ENCODE results near the gene ZNF222. TPM values are rescaled to one million over a fixed set of nuclear protein-coding genes. Genes with fewer than 3 reads are reported as not detected.

ZNF222 gene
- total RNA-seq, 1 donor from 2014 or later: 1.7 TPM

DNA sequence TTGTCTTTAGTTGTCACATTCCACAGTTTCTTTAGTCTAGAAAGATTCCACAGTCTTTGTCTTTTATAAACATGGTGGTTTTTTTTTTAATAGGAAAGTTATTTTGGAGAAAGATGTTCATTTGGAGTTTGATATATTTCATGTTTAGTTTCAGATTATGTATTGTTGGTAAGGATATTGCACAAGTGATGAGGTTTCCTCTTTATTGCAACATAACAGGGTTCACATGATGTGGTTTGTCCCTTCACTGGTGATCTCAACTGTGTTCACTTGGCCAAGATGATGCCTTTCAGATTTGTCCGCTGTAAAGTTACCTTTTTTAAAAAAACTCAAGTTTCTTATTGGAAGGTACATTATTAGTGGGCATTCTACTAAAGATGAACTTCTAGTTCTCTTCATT, 19.2 kb upstream of the ZNF222 start:
- Histone ChIP-seq H3K9me3 (peaks cover 24% of the 10 kb centered on the region), H3K36me3 (peaks cover 26 to 49% of the 10 kb centered on the region in 2 donors), H3K27me3 (no peaks in the 10 kb centered on the region), H3K4me1 (peaks cover 19% of the 10 kb centered on the region), H3K4me3 (no peak overlapping the region), H3K27ac (no peak overlapping the region)
- intact Hi-C loops (cut with DNase I): no loop called here
- no peak for DNase-seq (ENCODE audit: extremely low spot score in 2 of 2)
- TF ChIP-seq, protein P1, sequence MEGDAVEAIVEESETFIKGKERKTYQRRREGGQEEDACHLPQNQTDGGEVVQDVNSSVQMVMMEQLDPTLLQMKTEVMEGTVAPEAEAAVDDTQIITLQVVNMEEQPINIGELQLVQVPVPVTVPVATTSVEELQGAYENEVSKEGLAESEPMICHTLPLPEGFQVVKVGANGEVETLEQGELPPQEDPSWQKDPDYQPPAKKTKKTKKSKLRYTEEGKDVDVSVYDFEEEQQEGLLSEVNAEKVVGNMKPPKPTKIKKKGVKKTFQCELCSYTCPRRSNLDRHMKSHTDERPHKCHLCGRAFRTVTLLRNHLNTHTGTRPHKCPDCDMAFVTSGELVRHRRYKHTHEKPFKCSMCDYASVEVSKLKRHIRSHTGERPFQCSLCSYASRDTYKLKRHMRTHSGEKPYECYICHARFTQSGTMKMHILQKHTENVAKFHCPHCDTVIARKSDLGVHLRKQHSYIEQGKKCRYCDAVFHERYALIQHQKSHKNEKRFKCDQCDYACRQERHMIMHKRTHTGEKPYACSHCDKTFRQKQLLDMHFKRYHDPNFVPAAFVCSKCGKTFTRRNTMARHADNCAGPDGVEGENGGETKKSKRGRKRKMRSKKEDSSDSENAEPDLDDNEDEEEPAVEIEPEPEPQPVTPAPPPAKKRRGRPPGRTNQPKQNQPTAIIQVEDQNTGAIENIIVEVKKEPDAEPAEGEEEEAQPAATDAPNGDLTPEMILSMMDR (IDR thresholded peaks at IDR 0.05): no peak
- TF ChIP-seq POLR2AphosphoS5 (IDR thresholded peaks at IDR 0.05; ENCODE audit: insufficient read depth in 1 of 2, low read depth in 1 of 2) (no peak), POLR2A (IDR thresholded peaks at IDR 0.05) (no peak)

DNA sequence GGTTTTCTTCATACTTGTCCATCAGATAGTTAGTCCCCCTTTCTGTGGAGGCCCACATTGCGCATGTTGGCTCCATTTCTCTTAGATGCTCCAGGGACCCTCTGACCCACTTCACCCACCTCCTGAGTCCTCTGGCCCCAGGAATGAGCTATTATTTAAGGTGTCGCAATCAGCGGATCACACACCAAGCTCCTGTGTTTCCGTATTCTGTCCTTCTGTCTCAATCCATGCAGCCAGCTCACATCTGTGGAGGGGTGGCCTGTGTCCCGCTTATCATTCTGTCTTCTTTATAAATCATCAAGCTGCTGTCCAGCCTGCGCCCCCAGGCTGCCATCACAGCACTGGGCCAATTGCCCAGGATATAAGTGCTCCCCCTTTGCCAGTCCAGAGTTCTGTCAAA, 17.7 kb upstream of the ZNF222 start:
- Histone ChIP-seq H3K4me3 (no peak overlapping the region), H3K27me3 (no peaks in the 10 kb centered on the region), H3K27ac (no peak overlapping the region), H3K36me3 (peaks cover 26 to 63% of the 10 kb centered on the region in 2 donors), H3K9me3 (peaks cover 31% of the 10 kb centered on the region), H3K4me1 (peaks cover 13% of the 10 kb centered on the region)
- no peak for DNase-seq (ENCODE audit: extremely low spot score in 2 of 2)
- intact Hi-C loops (cut with DNase I): no loop called here
- TF ChIP-seq, protein P1 (IDR thresholded peaks at IDR 0.05): no peak
- TF ChIP-seq POLR2AphosphoS5 (IDR thresholded peaks at IDR 0.05; ENCODE audit: insufficient read depth in 1 of 2, low read depth in 1 of 2) (no peak), POLR2A (IDR thresholded peaks at IDR 0.05) (no peak)

DNA sequence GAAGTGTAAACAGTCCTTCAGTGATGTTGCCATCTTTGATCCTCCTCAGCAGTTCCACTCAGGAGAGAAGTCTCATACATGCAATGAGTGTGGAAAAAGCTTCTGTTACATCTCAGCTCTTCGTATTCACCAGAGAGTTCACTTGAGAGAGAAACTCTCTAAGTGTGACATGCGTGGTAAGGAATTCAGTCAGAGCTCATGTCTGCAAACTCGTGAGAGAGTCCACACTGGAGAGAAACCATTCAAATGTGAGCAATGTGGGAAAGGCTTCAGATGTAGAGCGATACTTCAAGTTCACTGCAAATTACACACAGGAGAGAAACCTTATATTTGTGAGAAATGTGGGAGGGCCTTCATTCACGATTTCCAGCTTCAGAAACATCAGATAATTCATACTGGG, 14.7 kb upstream of the ZNF222 start:
- no peak for DNase-seq (ENCODE audit: extremely low spot score in 2 of 2)
- H3K9me3 ChIP-seq: peaks cover 42% of the 10 kb centered on the region
- TF ChIP-seq, protein P1 (IDR thresholded peaks at IDR 0.05): no peak
- TF ChIP-seq POLR2AphosphoS5 (IDR thresholded peaks at IDR 0.05; ENCODE audit: insufficient read depth in 1 of 2, low read depth in 1 of 2) (no peak), POLR2A (IDR thresholded peaks at IDR 0.05) (no peak)
- H3K36me3 ChIP-seq: peaks cover 26 to 67% of the 10 kb centered on the region in 2 donors
- H3K4me1 ChIP-seq: no peaks in the 10 kb centered on the region
- H3K4me3 ChIP-seq: no peak overlapping the region
- no peaks in the 10 kb centered on the region for H3K27me3 ChIP-seq
- intact Hi-C loops (cut with DNase I): no loop called here
- H3K27ac ChIP-seq: no peak overlapping the region

DNA sequence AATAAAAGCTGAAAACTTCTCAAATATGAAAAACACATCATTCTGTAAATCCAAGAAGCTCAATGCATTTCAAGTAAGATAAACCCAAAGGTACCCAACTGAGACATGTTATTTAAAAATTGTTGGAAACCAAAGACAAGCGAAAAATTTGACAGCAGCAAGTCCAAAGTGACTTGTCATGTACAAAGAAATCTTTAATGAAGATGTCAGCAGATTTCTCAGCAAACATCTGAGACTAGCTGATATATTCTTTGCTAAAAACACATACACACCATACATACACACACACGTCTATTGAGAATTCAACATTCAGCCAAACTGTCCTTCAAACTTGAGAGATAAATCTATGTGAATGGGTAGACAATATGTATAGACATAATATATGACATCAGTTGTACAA, 5.7 kb upstream of the ZNF222 start:
- no peak overlapping the region for H3K27ac ChIP-seq
- intact Hi-C loops (cut with DNase I): no loop called here
- H3K4me1 ChIP-seq: no peaks in the 10 kb centered on the region
- no peaks in the 10 kb centered on the region for H3K36me3 ChIP-seq
- H3K27me3 ChIP-seq: no peaks in the 10 kb centered on the region
- H3K9me3 ChIP-seq: no peaks in the 10 kb centered on the region
- TF ChIP-seq, protein P1 (IDR thresholded peaks at IDR 0.05): no peak
- TF ChIP-seq POLR2A (IDR thresholded peaks at IDR 0.05) (no peak), POLR2AphosphoS5 (IDR thresholded peaks at IDR 0.05; ENCODE audit: insufficient read depth in 1 of 2, low read depth in 1 of 2) (no peak)
- no peak for DNase-seq (ENCODE audit: extremely low spot score in 2 of 2)
- no peak overlapping the region for H3K4me3 ChIP-seq

DNA sequence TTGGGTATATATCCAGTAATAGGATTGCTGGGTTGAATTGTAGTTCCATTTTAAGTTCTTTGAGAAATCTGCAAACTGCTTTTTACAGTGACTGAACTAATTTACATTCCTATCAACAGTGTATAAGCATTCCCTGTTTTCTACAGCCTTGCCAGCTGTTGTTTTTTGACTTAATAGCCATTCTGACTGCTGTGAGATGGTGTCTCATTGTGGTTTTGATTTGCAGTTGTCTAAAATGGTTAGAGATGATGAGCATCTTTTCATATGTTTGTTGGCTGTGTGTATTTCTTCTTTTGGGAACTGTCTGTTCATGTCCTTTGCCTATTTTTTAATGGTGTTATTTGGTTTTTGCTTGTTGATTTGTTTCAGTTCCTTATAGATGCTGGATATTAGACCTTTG, 4.0 kb upstream of the ZNF222 start:
- no peaks in the 10 kb centered on the region for H3K36me3 ChIP-seq
- H3K4me3 ChIP-seq: no peak overlapping the region
- H3K27me3 ChIP-seq: no peaks in the 10 kb centered on the region
- H3K9me3 ChIP-seq: no peaks in the 10 kb centered on the region
- H3K27ac ChIP-seq: no peak overlapping the region
- intact Hi-C loops (cut with DNase I): no loop called here
- no peak for DNase-seq (ENCODE audit: extremely low spot score in 2 of 2)
- H3K4me1 ChIP-seq: peaks cover 13% of the 10 kb centered on the region
- TF ChIP-seq, protein P1 (IDR thresholded peaks at IDR 0.05): no peak
- TF ChIP-seq POLR2AphosphoS5 (IDR thresholded peaks at IDR 0.05; ENCODE audit: insufficient read depth in 1 of 2, low read depth in 1 of 2): no peak
- TF ChIP-seq POLR2A (IDR thresholded peaks at IDR 0.05): no peak

Data from vagina (tissue), 2 donors.